CD4-positive, alpha-beta T cell (primary cell): ENCODE results near the gene NEU1. TPM values are rescaled to one million over a fixed set of nuclear protein-coding genes. Genes with fewer than 3 reads are reported as not detected.

Experiments used
- ATAC-seq: fragments of 200-7000 bp; cut with Tn5 transposase; one replicate; pipeline ENCODE4 v1.10.0; 2022; ENCODE audit warnings: mild to moderate bottlenecking; ENCODE audit not compliant: poor library complexity
- CTCF ChIA-PET: fragments of 350-600 bp; sonication (Branson Sonifier 250); formaldehyde crosslinking; loops from one replicate; lab custom pipeline; 2021; ENCODE audit warnings: antibody characterized with exemption, inconsistent platforms; lab: Charles Lee
- POLR2A ChIA-PET: fragments of 350-600 bp; sonication (Branson Sonifier 250); formaldehyde crosslinking; loops from one replicate; lab custom pipeline; 2021; ENCODE audit warnings: antibody characterized with exemption, inconsistent platforms; lab: Charles Lee
- DNase-seq, 14 experiments: peaks; one replicate each; pipeline ENCODE4 v3.0.0-alpha.2; 2013 to 2020; ENCODE audit warnings: mixed read lengths in 2 of 14
- H3K27ac ChIP-seq, 2 donors: one replicate each; pipeline versions ENCODE4 v1.5.1 to v1.7.0; 2013; ENCODE audit warnings: low read length in 2 of 2, low read depth in 1 of 2, mild to moderate bottlenecking in 1 of 2
- H3K27me3 ChIP-seq, 2 experiments: 1 replicate in 1 of 2; 2 replicates in 1 of 2; pipeline versions ENCODE4 v1.6.1 to v1.7.0; 2013; ENCODE audit warnings: low read length in 2 of 2, control low read depth in 1 of 2, mild to moderate bottlenecking in 1 of 2, moderate library complexity in 1 of 2; ENCODE audit not compliant: insufficient read depth in 2 of 2, control insufficient read depth in 1 of 2
- H3K36me3 ChIP-seq: one replicate; pipeline ENCODE4 v1.6.1; 2013; ENCODE audit warnings: low read length, control low read depth; ENCODE audit not compliant: insufficient read depth
- H3K4me1 ChIP-seq: one replicate; pipeline ENCODE4 v1.6.1; 2013; ENCODE audit warnings: low read length, control low read depth; ENCODE audit not compliant: insufficient read depth
- H3K4me3 ChIP-seq: one replicate; pipeline ENCODE4 v1.5.1; 2013; ENCODE audit warnings: mild to moderate bottlenecking, low read length, moderate library complexity
- H3K9me3 ChIP-seq, 2 experiments: 1 replicate in 1 of 2; 2 replicates in 1 of 2; pipeline versions ENCODE4 v1.6.1 to v1.7.0; 2013; ENCODE audit warnings: low read length in 2 of 2, mild to moderate bottlenecking in 2 of 2, control low read depth in 1 of 2, moderate library complexity in 1 of 2; ENCODE audit not compliant: control insufficient read depth in 1 of 2, insufficient read depth in 1 of 2
- H3K27ac Mint-ChIP-seq: one replicate; pipeline ENCODE4 v1.8.0; 2020; ENCODE audit warnings: mixed read lengths
- H3K27me3 Mint-ChIP-seq: one replicate; pipeline ENCODE4 v1.8.0; 2021; ENCODE audit warnings: mixed read lengths
- H3K36me3 Mint-ChIP-seq: one replicate; pipeline ENCODE4 v1.8.0; 2021; ENCODE audit warnings: low read depth, mixed read lengths
- H3K4me1 Mint-ChIP-seq: one replicate; pipeline ENCODE4 v1.8.0; 2021; ENCODE audit warnings: low read depth, mixed read lengths
- H3K4me3 Mint-ChIP-seq: one replicate; pipeline ENCODE4 v1.8.0; 2020; ENCODE audit warnings: mild to moderate bottlenecking, mixed read lengths
- H3K9me3 Mint-ChIP-seq: one replicate; pipeline ENCODE4 v1.8.0; 2020; ENCODE audit warnings: mixed read lengths
- intact Hi-C, 2 experiments: fragments of 100-400 bp; cut with DNase I in 1 of 2; cut with micrococcal nuclease in 1 of 2; formaldehyde crosslinking; loops; one replicate each; pipeline versions ENCODE4 v1.15.1 to v1.9.0; 2023 to 2025; cut with DNase I, micrococcal nuclease
- total RNA-seq, 174 experiments: library from RNA in 2 of 174; stranded (reverse) in 2 of 174; gene quantifications; one replicate each; pipeline ENCODE4 v1.2.3 and lab custom pipeline; 2021 to 2026
- TF ChIP-seq, protein P1 (sequence below): fragments of 200-600 bp; IDR thresholded peaks from one replicate; pipeline ENCODE4 v1.8.0; 2022; ENCODE audit warnings: antibody characterized with exemption, mild to moderate bottlenecking

Gene NEU1
- total RNA-seq, 2 experiments from 2014 or later, result 19.7 to 21.1 TPM

DNA sequence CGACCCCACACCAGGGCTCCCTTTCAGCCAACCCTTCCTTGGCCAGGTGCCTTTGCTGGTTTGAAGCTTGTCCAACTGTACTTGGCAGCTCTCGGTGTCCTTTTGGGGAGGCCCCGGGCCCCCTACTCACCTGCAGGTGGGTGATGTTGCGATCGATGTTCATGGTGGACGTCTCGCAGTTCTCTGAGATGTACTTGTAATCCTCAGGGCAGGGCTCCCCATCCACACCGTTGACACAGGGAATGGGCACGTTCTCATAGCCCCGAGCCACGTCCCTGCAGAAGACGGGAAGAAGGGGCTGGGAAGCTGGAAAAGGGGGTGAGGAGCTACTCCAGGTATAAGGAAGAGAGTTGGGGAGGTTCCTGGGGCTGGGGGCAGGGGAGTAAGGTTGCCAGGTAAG lies 21.1 kb upstream of the NEU1 start:
- ChIA-PET CTCF (interaction anchor here (0.5 kb wide), 1 partner anchor 484 kb away, joined by 3 read pairs; no protein-coding TSS in a partner anchor), POLR2A (no interaction called here)
- Histone ChIP-seq H3K36me3 (peaks cover 82% of the 10 kb centered on the region), H3K4me3 (no peak overlapping the region), H3K27ac (no peak overlapping the region), H3K9me3 (no peaks in the 10 kb centered on the region), H3K27me3 (no peaks in the 10 kb centered on the region), H3K4me1 (peaks cover 2% of the 10 kb centered on the region)
- Mint-ChIP-seq H3K27ac (no peak overlapping the region), H3K9me3 (no peaks in the 10 kb centered on the region), H3K4me3 (no peak overlapping the region), H3K4me1 (no peaks in the 10 kb centered on the region), H3K27me3 (no peaks in the 10 kb centered on the region), H3K36me3 (peaks cover 82% of the 10 kb centered on the region)
- TF ChIP-seq, protein P1, sequence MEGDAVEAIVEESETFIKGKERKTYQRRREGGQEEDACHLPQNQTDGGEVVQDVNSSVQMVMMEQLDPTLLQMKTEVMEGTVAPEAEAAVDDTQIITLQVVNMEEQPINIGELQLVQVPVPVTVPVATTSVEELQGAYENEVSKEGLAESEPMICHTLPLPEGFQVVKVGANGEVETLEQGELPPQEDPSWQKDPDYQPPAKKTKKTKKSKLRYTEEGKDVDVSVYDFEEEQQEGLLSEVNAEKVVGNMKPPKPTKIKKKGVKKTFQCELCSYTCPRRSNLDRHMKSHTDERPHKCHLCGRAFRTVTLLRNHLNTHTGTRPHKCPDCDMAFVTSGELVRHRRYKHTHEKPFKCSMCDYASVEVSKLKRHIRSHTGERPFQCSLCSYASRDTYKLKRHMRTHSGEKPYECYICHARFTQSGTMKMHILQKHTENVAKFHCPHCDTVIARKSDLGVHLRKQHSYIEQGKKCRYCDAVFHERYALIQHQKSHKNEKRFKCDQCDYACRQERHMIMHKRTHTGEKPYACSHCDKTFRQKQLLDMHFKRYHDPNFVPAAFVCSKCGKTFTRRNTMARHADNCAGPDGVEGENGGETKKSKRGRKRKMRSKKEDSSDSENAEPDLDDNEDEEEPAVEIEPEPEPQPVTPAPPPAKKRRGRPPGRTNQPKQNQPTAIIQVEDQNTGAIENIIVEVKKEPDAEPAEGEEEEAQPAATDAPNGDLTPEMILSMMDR, result no peak
- no peak for DNase-seq
- ATAC-seq, result no peak
- intact Hi-C loops, result no loop called here

DNA sequence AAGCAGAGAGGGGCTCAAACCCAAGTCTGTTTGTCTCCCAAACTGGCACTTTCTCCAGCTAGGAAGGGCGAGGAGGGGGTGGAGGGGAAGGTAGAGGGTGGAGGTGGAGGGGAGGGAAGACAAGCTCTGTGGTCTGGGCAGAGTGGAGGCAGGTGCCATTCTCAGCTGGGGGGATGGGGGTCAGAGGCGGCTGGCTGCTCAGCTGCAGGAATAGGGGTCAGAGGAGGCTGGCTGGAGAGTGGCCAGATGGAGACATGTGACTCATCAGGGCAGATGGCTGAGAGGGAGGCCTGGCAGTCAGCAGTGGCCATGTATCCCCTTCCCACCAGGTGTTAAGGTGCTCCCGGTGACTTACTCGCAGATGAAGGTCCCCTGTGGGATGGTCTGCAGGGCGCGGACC lies 19.7 kb upstream of the NEU1 start:
- CTCF ChIA-PET, result no interaction called here

GRCh38 chr6:31881136-31881859 lies 18.7 kb upstream of the NEU1 start:
- POLR2A ChIA-PET, result interaction anchor here (0.6 kb wide), 1 partner anchor 94 kb away, joined by 3 read pairs; no protein-coding TSS in a partner anchor
- H3K4me1 Mint-ChIP-seq, result no peaks in the 10 kb centered on the region
- peaks cover 64% of the 10 kb centered on the region for H3K36me3 Mint-ChIP-seq
- intact Hi-C loops, result no loop called here
- Histone ChIP-seq H3K4me3 (no peak overlapping the region), H3K9me3 (no peaks in the 10 kb centered on the region), H3K27ac (no peak overlapping the region), H3K4me1 (no peaks in the 10 kb centered on the region), H3K36me3 (peaks cover 58% of the 10 kb centered on the region), H3K27me3 (no peaks in the 10 kb centered on the region)
- CTCF ChIA-PET, result no interaction called here
- no peak overlapping the region for H3K27ac Mint-ChIP-seq
- ATAC-seq (no peak), DNase-seq (no peak)
- H3K27me3 Mint-ChIP-seq, result no peaks in the 10 kb centered on the region
- no peaks in the 10 kb centered on the region for H3K9me3 Mint-ChIP-seq
- H3K4me3 Mint-ChIP-seq, result no peak overlapping the region
- TF ChIP-seq, protein P1, result no peak

More for the DNA sequence above, 19.7 kb upstream of the NEU1 start:
- Histone ChIP-seq H3K4me3 (no peak overlapping the region), H3K9me3 (no peaks in the 10 kb centered on the region), H3K27me3 (no peaks in the 10 kb centered on the region), H3K4me1 (no peaks in the 10 kb centered on the region), H3K27ac (no peak overlapping the region), H3K36me3 (peaks cover 68% of the 10 kb centered on the region)
- peaks cover 75% of the 10 kb centered on the region for H3K36me3 Mint-ChIP-seq
- no peaks in the 10 kb centered on the region for H3K9me3 Mint-ChIP-seq
- intact Hi-C loops, result no loop called here
- DNase-seq (no peak), ATAC-seq (no peak)
- TF ChIP-seq, protein P1, result no peak
- POLR2A ChIA-PET, result no interaction called here
- H3K4me3 Mint-ChIP-seq, result no peak overlapping the region
- H3K4me1 Mint-ChIP-seq, result no peaks in the 10 kb centered on the region
- H3K27ac Mint-ChIP-seq, result no peak overlapping the region
- H3K27me3 Mint-ChIP-seq, result no peaks in the 10 kb centered on the region
